ENCODE measurements around the gene DDX5.

DDX5 gene

GRCh38 chr17:64506201-64506575 is at the start of gene DDX5:
Gene DDX5, minus strand, starts transcription at chr17:64506289. Its CDS starts 170 bp downstream, at chr17:64506119.
- Histone ChIP-seq H3K9ac (ENCODE audit: low read depth, low read length) (peak within 1 kb of the TSS; percentile 99), H3K4me1 (ENCODE audit: insufficient read depth, low read length) (peaks cover 22% of the 10 kb centered on the region), H3K9me3 (ENCODE audit: control insufficient read depth, insufficient read depth, low read length) (no peaks in the 10 kb centered on the region), H3K36me3 (ENCODE audit: insufficient read depth, low read length) (peaks cover 50% of the 10 kb centered on the region)

- Histone ChIP-seq H3K36me3 (ENCODE audit: insufficient read depth, low read length) (0 out of 2 replicates have a peak, but pooled peaks cover 3% of the 10 kb centered on the region), H3K4me1 (ENCODE audit: insufficient read depth, low read length) (peaks cover 5% of the 10 kb centered on the region), H3K9me3 (ENCODE audit: control insufficient read depth, insufficient read depth, low read length) (no peaks in the 10 kb centered on the region), H3K9ac (ENCODE audit: low read depth, low read length) (no peak overlapping the region)
Observed at GRCh38 chr17:64555281-64555680, 49.2 kb upstream of the DDX5 start.

GRCh38 chr17:64554028-64554637 is 48.0 kb upstream of the DDX5 start:
- Histone ChIP-seq H3K36me3 (ENCODE audit: insufficient read depth, low read length) (0 out of 2 replicates have a peak, but pooled peaks cover 3% of the 10 kb centered on the region), H3K9me3 (ENCODE audit: control insufficient read depth, insufficient read depth, low read length) (no peaks in the 10 kb centered on the region), H3K4me1 (ENCODE audit: insufficient read depth, low read length) (peaks cover 5% of the 10 kb centered on the region), H3K9ac (ENCODE audit: low read depth, low read length) (no peak overlapping the region)

- Histone ChIP-seq H3K9ac (ENCODE audit: low read depth, low read length) (no peak overlapping the region), H3K9me3 (ENCODE audit: control insufficient read depth, insufficient read depth, low read length) (no peaks in the 10 kb centered on the region), H3K36me3 (ENCODE audit: insufficient read depth, low read length) (0 out of 2 replicates have a peak, but pooled peaks cover 3% of the 10 kb centered on the region), H3K4me1 (ENCODE audit: insufficient read depth, low read length) (peaks cover 22% of the 10 kb centered on the region)
Observed at GRCh38 chr17:64551461-64551860, 45.4 kb upstream of the DDX5 start.

- Histone ChIP-seq H3K9ac (ENCODE audit: low read depth, low read length) (no peak overlapping the region), H3K4me1 (ENCODE audit: insufficient read depth, low read length) (peaks cover 16% of the 10 kb centered on the region), H3K9me3 (ENCODE audit: control insufficient read depth, insufficient read depth, low read length) (no peaks in the 10 kb centered on the region), H3K36me3 (ENCODE audit: insufficient read depth, low read length) (no peaks in the 10 kb centered on the region)
Observed at GRCh38 chr17:64547319-64547718, 41.2 kb upstream of the DDX5 start.

GRCh38 chr17:64546716-64547115 is 40.6 kb upstream of the DDX5 start:
- Histone ChIP-seq H3K9me3 (ENCODE audit: control insufficient read depth, insufficient read depth, low read length) (no peaks in the 10 kb centered on the region), H3K36me3 (ENCODE audit: insufficient read depth, low read length) (no peaks in the 10 kb centered on the region), H3K4me1 (ENCODE audit: insufficient read depth, low read length) (peaks cover 16% of the 10 kb centered on the region), H3K9ac (ENCODE audit: low read depth, low read length) (no peak overlapping the region)

- peaks cover 5% of the 10 kb centered on the region; the same call in 1 of the 2 replicates for H3K36me3 ChIP-seq (ENCODE audit: insufficient read depth, low read length)
- no peaks in the 10 kb centered on the region for H3K9me3 ChIP-seq (ENCODE audit: control insufficient read depth, insufficient read depth, low read length)
- no peak overlapping the region for H3K9ac ChIP-seq (ENCODE audit: low read depth, low read length)
- H3K4me1 ChIP-seq (ENCODE audit: insufficient read depth, low read length) = peaks cover 16% of the 10 kb centered on the region
Observed at GRCh38 chr17:64544742-64545141, 38.7 kb upstream of the DDX5 start.

GRCh38 chr17:64540118-64540776 is 34.2 kb upstream of the DDX5 start:
- peaks cover 21% of the 10 kb centered on the region for H3K36me3 ChIP-seq (ENCODE audit: insufficient read depth, low read length)
- no peaks in the 10 kb centered on the region for H3K4me1 ChIP-seq (ENCODE audit: insufficient read depth, low read length)
- H3K9ac ChIP-seq (ENCODE audit: low read depth, low read length) = no peak overlapping the region
- no peaks in the 10 kb centered on the region for H3K9me3 ChIP-seq (ENCODE audit: control insufficient read depth, insufficient read depth, low read length)

- Histone ChIP-seq H3K9me3 (ENCODE audit: control insufficient read depth, insufficient read depth, low read length) (no peaks in the 10 kb centered on the region), H3K36me3 (ENCODE audit: insufficient read depth, low read length) (peaks cover 36% of the 10 kb centered on the region), H3K9ac (ENCODE audit: low read depth, low read length) (no peak overlapping the region), H3K4me1 (ENCODE audit: insufficient read depth, low read length) (no peaks in the 10 kb centered on the region)
Observed at GRCh38 chr17:64538508-64539130, 32.5 kb upstream of the DDX5 start.

- Histone ChIP-seq H3K36me3 (ENCODE audit: insufficient read depth, low read length) (peaks cover 46% of the 10 kb centered on the region), H3K4me1 (ENCODE audit: insufficient read depth, low read length) (no peaks in the 10 kb centered on the region)
Observed at GRCh38 chr17:64537488-64537887, 31.4 kb upstream of the DDX5 start.

GRCh38 chr17:64536913-64537312 is 30.8 kb upstream of the DDX5 start:
- H3K9ac ChIP-seq (ENCODE audit: low read depth, low read length) = no peak overlapping the region
- H3K36me3 ChIP-seq (ENCODE audit: insufficient read depth, low read length) = peaks cover 50% of the 10 kb centered on the region
- no peaks in the 10 kb centered on the region for H3K9me3 ChIP-seq (ENCODE audit: control insufficient read depth, insufficient read depth, low read length)
- no peaks in the 10 kb centered on the region for H3K4me1 ChIP-seq (ENCODE audit: insufficient read depth, low read length)

More at GRCh38 chr17:64537488-64537887, 31.4 kb upstream of the DDX5 start:
- H3K9ac ChIP-seq (ENCODE audit: low read depth, low read length) = no peak overlapping the region
- H3K9me3 ChIP-seq (ENCODE audit: control insufficient read depth, insufficient read depth, low read length) = no peaks in the 10 kb centered on the region

- Histone ChIP-seq H3K9me3 (ENCODE audit: control insufficient read depth, insufficient read depth, low read length) (no peaks in the 10 kb centered on the region), H3K4me1 (ENCODE audit: insufficient read depth, low read length) (no peaks in the 10 kb centered on the region), H3K9ac (ENCODE audit: low read depth, low read length) (no peak overlapping the region), H3K36me3 (ENCODE audit: insufficient read depth, low read length) (peaks cover 61% of the 10 kb centered on the region)
Observed at GRCh38 chr17:64535357-64535756, 29.3 kb upstream of the DDX5 start.

GRCh38 chr17:64534187-64534586 is 28.1 kb upstream of the DDX5 start:
- Histone ChIP-seq H3K4me1 (ENCODE audit: insufficient read depth, low read length) (no peaks in the 10 kb centered on the region), H3K9ac (ENCODE audit: low read depth, low read length) (no peak overlapping the region), H3K9me3 (ENCODE audit: control insufficient read depth, insufficient read depth, low read length) (no peaks in the 10 kb centered on the region), H3K36me3 (ENCODE audit: insufficient read depth, low read length) (peaks cover 63% of the 10 kb centered on the region)

- Histone ChIP-seq H3K36me3 (ENCODE audit: insufficient read depth, low read length) (peaks cover 67% of the 10 kb centered on the region), H3K9me3 (ENCODE audit: control insufficient read depth, insufficient read depth, low read length) (no peaks in the 10 kb centered on the region), H3K9ac (ENCODE audit: low read depth, low read length) (no peak overlapping the region), H3K4me1 (ENCODE audit: insufficient read depth, low read length) (no peaks in the 10 kb centered on the region)
Observed at GRCh38 chr17:64533784-64534183, 27.7 kb upstream of the DDX5 start.

GRCh38 chr17:64532409-64532808 is 26.3 kb upstream of the DDX5 start:
- no peaks in the 10 kb centered on the region for H3K9me3 ChIP-seq (ENCODE audit: control insufficient read depth, insufficient read depth, low read length)
- peaks cover 71% of the 10 kb centered on the region for H3K36me3 ChIP-seq (ENCODE audit: insufficient read depth, low read length)
- H3K9ac ChIP-seq (ENCODE audit: low read depth, low read length) = no peak overlapping the region
- H3K4me1 ChIP-seq (ENCODE audit: insufficient read depth, low read length) = no peaks in the 10 kb centered on the region

All from ES-I3 (cell line).